Limb (tissue), 2 donors: Measurements from ENCODE around the gene AIP.

Experiments used
- DNase-seq, 2 donors: peaks; one replicate each; pipeline ENCODE4 v3.0.0-alpha.2; 2016; ENCODE audit errors: extremely low spot score in 2 of 2

Gene AIP

GRCh38 chr11:67482827-67483798, at the start of gene AIP:
TSS of gene AIP (plus strand) at chr11:67483026. CDS start at chr11:67483159, 133 bp downstream.
- peak; percentile 97 to 98 for DNase-seq

GRCh38 chr11:67433536-67434394, 49.1 kb upstream of the AIP start:
- no peak for DNase-seq

- DNase-seq, result no peak
Observed at GRCh38 chr11:67434395-67434881, 48.4 kb upstream of the AIP start.

GRCh38 chr11:67435031-67435726, 47.6 kb upstream of the AIP start:
- no peak for DNase-seq

GRCh38 chr11:67435727-67436458, 46.9 kb upstream of the AIP start:
- DNase-seq, result no peak

GRCh38 chr11:67436459-67437081, 46.3 kb upstream of the AIP start:
- no peak for DNase-seq

GRCh38 chr11:67437082-67437808, 45.6 kb upstream of the AIP start, which contains the start of gene PTPRCAP:
TSS of gene PTPRCAP (minus strand) at chr11:67437682. CDS start at chr11:67437619, 63 bp downstream.
- peak in 1 of 2 donors; percentile 51 for DNase-seq

GRCh38 chr11:67437809-67438157, 45.0 kb upstream of the AIP start:
- DNase-seq, result no peak

GRCh38 chr11:67438158-67438902, 44.5 kb upstream of the AIP start:
- no peak for DNase-seq

GRCh38 chr11:67439321-67440228, 43.3 kb upstream of the AIP start:
- peak in 1 of 2 donors; percentile 34 for DNase-seq

GRCh38 chr11:67440229-67441097, 42.4 kb upstream of the AIP start:
- no peak for DNase-seq

- DNase-seq, result no peak
Observed at GRCh38 chr11:67441098-67441563, 41.7 kb upstream of the AIP start.

- no peak for DNase-seq
Observed at GRCh38 chr11:67441731-67442351, 41.0 kb upstream of the AIP start.

GRCh38 chr11:67442504-67443404, 40.1 kb upstream of the AIP start:
- DNase-seq, result peak in 1 of 2 donors; percentile 33

- DNase-seq, result no peak
Observed at GRCh38 chr11:67445515-67445914, 37.3 kb upstream of the AIP start.
